CD4-positive, alpha-beta T cell treated with Interleukin-4 for 1 hour (primary cell): ENCODE data around the gene PLPP7.
"Not testable (repeated sequence)": the region's sequence is repeated elsewhere in the genome, so short reads cannot be mapped to it uniquely, and the experiment has no call there.

Source experiments
- DNase-seq, 2 donors: peaks; one replicate each; pipeline ENCODE4 v3.0.0-alpha.2; 2020 to 2022

Gene PLPP7

DNA sequence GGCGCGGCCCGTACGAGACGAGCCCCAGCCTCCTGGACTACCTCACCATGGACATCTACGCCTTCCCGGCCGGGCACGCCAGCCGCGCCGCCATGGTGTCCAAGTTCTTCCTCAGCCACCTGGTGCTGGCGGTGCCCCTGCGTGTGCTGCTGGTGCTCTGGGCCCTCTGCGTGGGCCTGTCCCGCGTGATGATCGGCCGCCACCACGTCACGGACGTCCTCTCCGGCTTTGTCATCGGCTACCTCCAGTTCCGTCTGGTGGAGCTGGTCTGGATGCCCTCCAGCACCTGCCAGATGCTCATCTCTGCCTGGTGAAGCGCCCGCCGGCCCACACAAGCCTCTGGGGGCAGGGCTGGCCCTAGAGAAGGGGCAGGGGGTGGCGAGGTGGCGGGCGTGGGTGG is 18.5 kb downstream of the PLPP7 start:
- DNase-seq: no peak

DNA sequence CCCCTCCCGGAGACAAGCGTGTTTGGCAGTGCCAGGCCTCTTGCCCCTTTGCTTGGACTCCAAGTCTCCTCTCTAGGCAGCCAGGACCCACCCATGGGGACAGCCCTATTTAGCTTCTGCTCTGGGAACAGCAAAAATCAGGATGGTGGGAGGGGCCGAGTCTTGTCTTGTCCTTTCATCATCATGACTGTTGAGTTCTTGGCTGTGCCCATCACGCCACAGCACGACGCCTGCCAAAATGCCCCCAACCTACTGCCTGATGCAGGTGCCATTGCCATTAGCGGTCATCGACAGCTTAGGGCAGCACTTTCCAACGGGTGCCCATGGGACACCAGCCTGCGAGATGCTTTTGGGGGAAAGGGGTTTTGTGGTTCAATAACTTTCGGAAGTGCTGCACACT is 18.9 kb downstream of the PLPP7 start:
- DNase-seq: no peak

GRCh38 chr9:131308906-131309529 is 19.5 kb downstream of the PLPP7 start:
- DNase-seq: no peak

- no peak for DNase-seq
Measured at GRCh38 chr9:131309530-131310276, 20.2 kb downstream of the PLPP7 start.

GRCh38 chr9:131310833-131311554 is 21.5 kb downstream of the PLPP7 start:
- peak; percentile 68 to 69 for DNase-seq

DNA sequence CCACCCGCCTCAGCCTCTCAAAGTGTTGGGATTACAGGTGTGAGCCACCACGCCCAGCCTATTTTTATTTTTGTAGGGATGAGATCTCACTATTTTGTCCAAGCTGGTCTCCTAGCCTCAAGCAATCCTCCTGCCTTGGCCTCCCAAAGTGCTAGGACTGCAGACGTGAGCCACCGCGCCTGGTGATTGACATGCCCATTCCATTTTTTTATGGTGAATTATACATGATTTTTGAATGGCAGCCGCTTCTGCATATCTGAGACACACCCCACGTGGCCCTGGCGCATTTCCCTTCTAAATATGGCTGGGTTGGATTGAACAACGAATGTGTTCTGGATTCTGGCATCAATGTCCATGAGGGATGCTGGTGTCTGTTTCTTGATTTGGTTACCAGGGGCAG is 22.7 kb downstream of the PLPP7 start:
- no peak for DNase-seq

- DNase-seq: no peak
Measured at GRCh38 chr9:131312822-131313770, 23.6 kb downstream of the PLPP7 start.

DNA sequence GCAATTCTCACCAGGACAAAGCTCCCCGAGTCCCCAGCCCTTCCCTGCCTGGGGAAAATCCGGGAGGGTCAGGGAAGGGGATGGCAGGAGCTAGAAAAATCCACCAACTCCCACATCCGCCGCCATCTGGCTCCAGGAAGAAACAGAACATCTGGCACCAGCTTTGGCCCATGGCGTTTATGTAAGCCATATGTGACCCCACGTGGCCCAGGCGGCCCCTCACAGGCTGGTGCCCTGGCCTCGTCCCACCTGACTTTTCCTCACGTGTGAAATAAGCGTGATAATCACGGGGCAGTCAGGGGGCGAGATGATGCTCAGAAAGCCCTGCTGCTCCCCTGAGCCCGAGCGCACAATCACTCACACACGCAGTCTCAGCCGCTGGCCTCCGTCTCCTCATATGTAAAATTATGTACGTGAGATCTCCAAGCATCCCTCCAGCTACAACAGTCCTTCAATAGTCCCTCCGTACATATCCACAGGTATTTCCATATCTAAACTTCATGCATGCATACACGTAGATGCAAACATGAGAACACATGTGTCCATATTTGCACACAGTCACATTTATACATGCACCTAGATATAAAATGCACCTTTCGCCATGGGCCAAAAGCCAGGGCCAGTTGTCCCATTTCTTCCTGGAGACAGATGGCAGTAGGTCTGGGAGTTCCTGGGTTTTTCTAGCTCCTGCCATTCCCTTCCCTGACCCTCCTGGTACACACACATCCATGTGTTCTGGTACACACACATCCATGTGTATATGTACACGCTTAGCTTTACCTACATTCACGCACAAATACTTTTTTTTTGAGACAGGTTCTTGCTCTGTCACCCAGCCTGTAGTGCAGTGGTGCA is 28.9 kb downstream of the PLPP7 start:
- no peak for DNase-seq

GRCh38 chr9:131319486-131319885 is 30.0 kb downstream of the PLPP7 start:
- DNase-seq: no peak

- no peak for DNase-seq
Measured at GRCh38 chr9:131320031-131320685, 30.6 kb downstream of the PLPP7 start.

DNA sequence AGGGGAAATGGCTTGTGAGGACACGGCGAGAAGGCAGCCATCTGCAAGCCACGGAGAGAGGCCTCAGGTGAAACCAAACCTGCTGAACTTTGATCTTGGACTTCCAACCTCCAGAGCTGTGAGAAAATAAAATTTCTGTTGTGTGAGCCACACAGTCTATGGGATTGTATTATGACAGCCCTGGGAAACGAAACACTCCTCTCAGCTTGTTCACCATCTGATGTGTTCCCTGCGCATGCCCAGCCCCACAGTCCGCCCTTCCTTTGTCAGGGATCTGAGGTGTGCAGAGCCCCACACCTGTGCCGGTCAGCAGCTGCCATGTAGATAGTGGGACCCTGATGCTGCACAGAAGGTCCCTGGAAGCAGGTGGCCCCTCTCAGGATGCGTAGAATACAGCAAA is 34.1 kb downstream of the PLPP7 start:
- DNase-seq: no peak

DNA sequence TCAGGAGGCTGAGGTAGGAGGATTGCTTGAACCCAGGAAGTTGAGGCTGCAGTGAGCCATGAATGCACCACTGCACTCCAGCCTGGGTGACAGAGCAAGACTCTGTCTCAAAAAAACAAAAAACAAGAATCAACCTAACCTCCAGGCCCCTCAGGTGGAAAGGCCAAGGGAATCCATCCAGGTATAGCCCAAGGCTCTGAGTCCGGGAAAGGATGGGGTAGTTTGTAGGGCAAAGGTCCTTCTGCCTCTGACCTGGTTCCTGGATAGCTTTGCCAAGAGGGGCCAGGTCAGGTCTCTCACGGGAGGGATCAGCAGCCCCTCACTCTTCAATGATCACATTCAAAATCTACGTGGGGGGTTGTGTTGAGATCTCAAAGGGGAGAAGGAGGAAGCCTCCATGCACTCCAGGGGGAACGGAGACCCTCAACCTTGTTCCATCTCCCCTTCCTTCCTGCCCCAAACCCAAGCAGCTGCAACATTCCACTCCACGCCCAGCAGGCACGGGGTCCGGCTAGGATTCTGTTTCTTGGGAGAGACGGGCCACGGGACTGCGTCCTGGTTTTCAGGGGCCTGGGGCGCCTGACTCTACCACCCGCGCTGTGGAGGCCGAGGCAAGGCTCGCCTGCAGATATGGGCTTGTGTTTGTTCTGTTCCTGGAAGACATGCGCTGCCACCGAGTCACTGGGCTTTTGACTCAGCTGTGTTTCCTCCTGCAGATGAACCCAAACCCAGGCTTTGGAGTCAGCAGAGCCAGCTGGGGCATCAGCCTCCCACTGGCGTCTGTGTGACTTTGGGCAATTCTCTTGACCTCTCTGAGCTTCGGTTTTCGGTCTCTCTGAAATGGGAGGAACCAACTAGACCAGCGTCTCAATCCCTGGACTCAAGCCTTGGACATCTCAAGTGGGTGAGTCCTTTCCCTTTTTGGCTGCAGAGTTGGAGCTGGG is 35.5 kb downstream of the PLPP7 start:
- no peak for DNase-seq

- no peak for DNase-seq
Measured at GRCh38 chr9:131329241-131329641, 39.7 kb downstream of the PLPP7 start.

GRCh38 chr9:131330814-131331600 is 41.5 kb downstream of the PLPP7 start:
- no peak for DNase-seq

DNA sequence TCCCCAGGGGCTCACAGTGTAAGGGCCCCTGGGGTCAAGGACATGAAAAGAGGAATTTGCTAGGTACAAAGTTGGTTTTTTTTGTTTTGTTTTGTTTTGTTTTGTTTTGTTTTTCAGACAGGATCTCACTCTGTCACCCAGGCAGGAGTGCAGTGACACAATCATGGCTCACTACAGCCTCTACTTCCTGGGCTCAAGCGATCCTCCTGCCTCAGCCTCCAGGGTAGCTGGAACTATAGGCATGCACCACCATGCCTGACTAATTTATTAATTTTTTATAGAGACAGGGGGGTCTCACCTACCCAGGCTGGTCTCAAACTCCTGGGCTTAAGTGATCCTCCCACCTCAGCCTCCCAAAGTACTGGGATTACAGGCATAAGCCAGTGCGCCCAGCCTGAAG is 42.5 kb downstream of the PLPP7 start:
- DNase-seq: not testable (repeated sequence)

- no peak for DNase-seq
Measured at GRCh38 chr9:131333771-131334628, 44.5 kb downstream of the PLPP7 start.

DNA sequence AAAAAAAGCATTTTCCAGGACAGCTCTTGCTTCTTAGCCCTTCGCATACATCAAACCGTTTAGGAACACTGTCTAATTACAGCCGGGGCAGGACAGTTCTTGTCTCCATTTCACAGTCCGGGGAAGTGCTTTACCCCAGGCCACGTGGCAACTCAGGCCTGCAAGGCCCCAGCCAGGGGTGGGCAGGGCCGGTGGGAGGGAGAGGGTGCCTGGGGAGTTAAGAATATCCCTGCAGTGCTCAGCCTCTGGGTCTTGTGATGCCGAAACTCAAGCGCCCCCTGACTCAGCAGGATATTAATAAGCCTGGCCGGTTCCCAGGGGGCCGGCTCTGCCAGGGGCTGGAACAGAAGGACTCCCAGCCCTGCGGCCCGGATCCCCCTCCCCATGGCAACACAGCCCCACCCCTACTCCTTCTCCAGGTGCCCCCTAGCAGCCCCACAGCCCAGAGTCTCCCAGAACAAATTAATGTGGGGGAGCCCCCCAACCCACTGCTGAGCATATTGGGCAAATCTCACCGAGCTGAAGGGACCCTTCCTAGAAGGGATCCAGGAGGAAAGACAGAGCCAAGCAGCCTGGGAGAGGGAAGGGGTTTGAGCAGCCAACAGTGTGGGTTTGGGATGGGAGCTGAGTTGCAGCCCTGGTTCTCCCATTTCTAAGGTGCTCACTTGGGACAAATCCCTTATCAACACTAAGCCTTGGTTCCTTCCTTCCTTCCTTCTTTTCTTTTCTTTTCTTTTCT is 45.3 kb downstream of the PLPP7 start:
- no peak for DNase-seq

DNA sequence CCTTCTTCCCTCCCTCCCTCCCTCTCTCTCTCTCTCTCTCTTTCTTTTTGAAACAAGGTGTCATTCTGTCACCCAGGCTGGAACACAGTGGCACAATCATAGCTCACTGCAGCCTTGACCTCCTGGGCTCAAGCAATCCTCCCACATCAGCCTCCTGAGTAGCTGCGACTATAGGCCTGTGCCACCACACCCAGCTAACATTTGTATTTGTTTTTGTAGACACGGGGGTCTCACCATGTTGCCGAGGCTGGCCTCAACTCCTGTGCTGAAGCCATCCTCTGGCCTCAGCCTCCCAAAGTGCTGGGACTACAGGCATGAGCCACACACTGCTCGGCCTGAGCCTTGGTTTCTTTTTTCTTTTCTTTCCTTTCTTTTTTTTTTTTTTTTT is 45.8 kb downstream of the PLPP7 start:
- DNase-seq: no peak
